Aorta (tissue), 5 donors: ENCODE data around the gene ZBTB17. TPM values are rescaled to one million over a fixed set of nuclear protein-coding genes. Genes with fewer than 3 reads are reported as not detected.
"Not testable (repeated sequence)": the region's sequence is repeated elsewhere in the genome, so short reads cannot be mapped to it uniquely, and the experiment has no call there.

ENCODE experiments used
- ATAC-seq: fragments of 200-7000 bp; cut with Tn5 transposase; one replicate; pipeline ENCODE4 v1.9.1; 2022; ENCODE audit warnings: moderate library complexity; ENCODE audit not compliant: low FRiP score
- DNase-seq, 2 donors: peaks; one replicate each; pipeline ENCODE4 v3.0.0-alpha.2; 2020
- H3K27ac ChIP-seq, 2 donors: one replicate each; pipeline ENCODE4 v1.5.1; 2013; ENCODE audit warnings: low read length in 2 of 2, mild to moderate bottlenecking in 2 of 2, moderate library complexity in 2 of 2, control low read depth in 1 of 2, inconsistent platforms in 1 of 2, low read depth in 1 of 2
- H3K27me3 ChIP-seq, 2 donors: one replicate each; pipeline ENCODE4 v1.6.1; 2013; ENCODE audit warnings: control low read depth in 1 of 2, low read length in 1 of 2, mild to moderate bottlenecking in 1 of 2, moderate library complexity in 1 of 2; ENCODE audit not compliant: insufficient read depth in 2 of 2, control insufficient read depth in 1 of 2
- H3K36me3 ChIP-seq, 2 donors: one replicate each; pipeline ENCODE4 v1.6.1; 2013; ENCODE audit warnings: control low read depth in 1 of 2, low read length in 1 of 2, mild to moderate bottlenecking in 1 of 2; ENCODE audit not compliant: insufficient read depth in 2 of 2, control insufficient read depth in 1 of 2
- H3K4me1 ChIP-seq, 2 donors: one replicate each; pipeline ENCODE4 v1.6.1; 2013; ENCODE audit warnings: low read length in 2 of 2, control low read depth in 1 of 2, mild to moderate bottlenecking in 1 of 2, moderate library complexity in 1 of 2; ENCODE audit not compliant: insufficient read depth in 2 of 2, control insufficient read depth in 1 of 2
- H3K4me3 ChIP-seq, 2 donors: one replicate each; pipeline ENCODE4 v1.5.1; 2013; ENCODE audit warnings: low read length in 2 of 2, control low read depth in 1 of 2, mild to moderate bottlenecking in 1 of 2
- H3K9me3 ChIP-seq: one replicate; pipeline ENCODE4 v1.6.1; 2013; ENCODE audit warnings: mild to moderate bottlenecking, low read length; ENCODE audit not compliant: control insufficient read depth
- WGBS, 2 donors: extraction: QIAGEN DNeasy Blood & Tissue Kit; methylation state at CpG; one replicate each; pipeline ENCODE4 v1.1.7; 2013; 5-methylcytosine and 5-hydroxymethylcytosine counted together
- intact Hi-C, 2 donors: fragments of 100-400 bp; cut with DNase I; formaldehyde crosslinking; loops; one replicate each; pipeline versions ENCODE4 v1.14.2 to v1.15.0; 2022
- polyA plus RNA-seq, 2 donors: library from polyadenylated mRNA; stranded (reverse); fragments of 200-250 nt; gene quantifications; one replicate each; pipeline ENCODE4 v1.2.3, GENCODE V29; 2013
- total RNA-seq, 2 donors: library from RNA; stranded (reverse); fragmentation: NEBNext Ultra II Directional; extraction: Animal tissue kit (Norgen Biotek cat#: 25700); gene quantifications; one replicate each; pipeline ENCODE4 v1.2.1, GENCODE V29; 2021
- donor health status: healthy with polysubstance abuse.
- donor health status: Bipolar disorder and iron deficiency.
- donor health status: DM: no; HTN: no; CAD: no.
- donor health status: DM: no; HTN: no; CAD: no.
- donor health status: DM: yes; HTN: yes; CAD: no.

The ZBTB17 gene
- total and polyA plus RNA-seq, 4 donors: 15.0 to 134 (median 48.9) TPM

DNA sequence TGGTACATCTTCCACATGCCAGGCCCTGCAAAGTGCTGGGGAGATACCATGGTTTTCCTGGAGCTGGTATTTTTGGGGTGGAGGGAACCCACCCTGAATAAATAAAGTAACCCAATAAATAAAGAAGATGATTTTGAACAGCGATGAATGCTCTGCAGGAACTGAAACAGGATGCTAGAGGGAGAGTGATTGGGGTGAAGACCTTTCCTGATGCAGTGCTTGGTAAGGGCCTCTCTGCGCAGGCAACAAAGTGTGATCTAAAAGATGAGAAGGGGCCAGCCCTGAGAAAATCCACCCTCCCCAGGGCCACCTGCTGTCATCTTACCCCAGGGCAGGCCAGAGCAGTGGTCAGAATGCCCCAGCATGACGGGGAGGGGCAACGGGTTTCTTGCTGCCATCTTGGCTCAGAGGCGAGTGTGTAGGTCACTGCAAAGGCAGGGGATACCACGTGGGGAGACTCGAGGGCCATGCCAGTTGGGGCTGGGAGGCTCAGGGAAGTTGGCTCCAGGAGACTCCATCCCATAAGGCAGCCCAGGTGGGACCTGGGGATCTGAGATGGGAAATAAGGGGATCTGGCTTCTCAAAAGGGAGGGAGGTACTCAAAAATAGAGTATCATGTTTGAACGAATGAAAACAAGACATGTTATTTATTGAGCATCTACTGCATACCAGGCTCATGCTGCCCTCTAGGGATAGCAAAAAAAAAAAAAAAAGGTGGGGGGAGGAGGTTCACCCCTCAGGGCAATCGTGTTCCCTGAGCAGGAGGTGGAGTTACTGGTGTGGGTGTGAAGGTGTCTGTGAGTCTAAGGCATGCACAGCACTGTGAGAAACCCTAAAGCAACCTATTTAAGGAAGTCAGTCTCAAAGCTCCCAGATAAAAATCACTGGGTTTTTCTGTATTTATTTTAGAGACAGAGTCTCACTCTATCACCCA is 30.9 kb upstream of the ZBTB17 start:
- DNase-seq: peak in 1 of 2 donors; percentile 31
- intact Hi-C loops: loop anchor here in 1 of 2 donors (5.0 kb wide), 1 partner anchor 50 kb away; no protein-coding TSS in a partner anchor

GRCh38 chr1:16006010-16006409 is 30.1 kb upstream of the ZBTB17 start:
- DNase-seq: peak in 1 of 2 donors; percentile 39

More for the DNA sequence above, 30.9 kb upstream of the ZBTB17 start:
- Histone ChIP-seq H3K4me3 (no peak overlapping the region), H3K9me3 (no peaks in the 10 kb centered on the region), H3K36me3 (no peaks in the 10 kb centered on the region), H3K27me3 (no peaks in the 10 kb centered on the region), H3K27ac (no peak overlapping the region), H3K4me1 (no peaks in the 10 kb centered on the region)
- no peak for ATAC-seq
- 61 to 64% methylated on average over 9 of the region's 9 CpGs for WGBS, 2 donors

GRCh38 chr1:16005597-16005996 is 29.7 kb upstream of the ZBTB17 start:
- no peaks in the 10 kb centered on the region for H3K27me3 ChIP-seq
- intact Hi-C loops: loop anchor here in 1 of 2 donors (5.0 kb wide), 1 partner anchor 52 kb away; no protein-coding TSS in a partner anchor
- 89 to 92% methylated on average over 5 of the region's 5 CpGs for WGBS, 2 donors

More at GRCh38 chr1:16006010-16006409, 30.1 kb upstream of the ZBTB17 start:
- intact Hi-C loops: loop anchor here in 1 of 2 donors (5.0 kb wide), 1 partner anchor 51 kb away; no protein-coding TSS in a partner anchor
- no peak for ATAC-seq
- 87 to 91% methylated on average over 11 of the region's 11 CpGs for WGBS, 2 donors
- no peaks in the 10 kb centered on the region for H3K27me3 ChIP-seq
- no peak overlapping the region for H3K27ac ChIP-seq
- no peaks in the 10 kb centered on the region for H3K9me3 ChIP-seq
- no peaks in the 10 kb centered on the region for H3K36me3 ChIP-seq
- H3K4me3 ChIP-seq: no peak overlapping the region
- no peaks in the 10 kb centered on the region for H3K4me1 ChIP-seq

DNA sequence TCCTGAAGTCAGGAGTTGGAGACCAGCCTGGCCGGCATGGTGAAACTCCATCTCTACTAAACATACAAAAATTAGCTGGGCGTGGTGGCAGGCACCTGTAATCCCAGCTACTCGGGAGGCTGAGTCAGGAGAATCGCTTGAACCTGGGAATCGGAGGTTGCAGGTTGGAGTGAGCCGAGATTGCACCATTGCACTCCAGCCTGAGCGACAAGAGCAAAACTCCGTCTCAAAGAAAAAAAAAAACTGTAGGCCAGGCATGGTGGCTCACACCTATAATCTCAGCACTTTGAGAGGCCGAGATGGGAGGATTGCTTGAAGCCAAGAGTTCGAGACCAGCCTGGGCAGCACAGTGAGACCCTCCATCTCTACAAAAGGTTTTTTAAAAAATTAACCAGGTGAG is 25.4 kb upstream of the ZBTB17 start:
- DNase-seq, intact Hi-C loops, H3K4me3 ChIP-seq, H3K9me3 ChIP-seq, H3K36me3 ChIP-seq, ATAC-seq, H3K27ac ChIP-seq, H3K27me3 ChIP-seq, H3K4me1 ChIP-seq: not testable (repeated sequence)
- 80 to 96% methylated on average over 10 of the region's 10 CpGs for WGBS, 2 donors

More at GRCh38 chr1:16005597-16005996, 29.7 kb upstream of the ZBTB17 start:
- peak; percentile 8 to 16 for DNase-seq
- no peak for ATAC-seq
- Histone ChIP-seq H3K9me3 (no peaks in the 10 kb centered on the region), H3K36me3 (no peaks in the 10 kb centered on the region), H3K4me1 (no peaks in the 10 kb centered on the region), H3K27ac (no peak overlapping the region), H3K4me3 (no peak overlapping the region)

GRCh38 chr1:15998929-15999328 is 23.0 kb upstream of the ZBTB17 start:
- WGBS, 2 donors: 97 to 98% methylated on average over 11 of the region's 11 CpGs
- Histone ChIP-seq H3K36me3 (no peaks in the 10 kb centered on the region), H3K27me3 (no peaks in the 10 kb centered on the region), H3K27ac (no peak overlapping the region), H3K9me3 (no peaks in the 10 kb centered on the region), H3K4me1 (no peaks in the 10 kb centered on the region), H3K4me3 (no peak overlapping the region)
- ATAC-seq (no peak), DNase-seq (peak in 1 of 2 donors; percentile 10)
- intact Hi-C loops: no loop called here

DNA sequence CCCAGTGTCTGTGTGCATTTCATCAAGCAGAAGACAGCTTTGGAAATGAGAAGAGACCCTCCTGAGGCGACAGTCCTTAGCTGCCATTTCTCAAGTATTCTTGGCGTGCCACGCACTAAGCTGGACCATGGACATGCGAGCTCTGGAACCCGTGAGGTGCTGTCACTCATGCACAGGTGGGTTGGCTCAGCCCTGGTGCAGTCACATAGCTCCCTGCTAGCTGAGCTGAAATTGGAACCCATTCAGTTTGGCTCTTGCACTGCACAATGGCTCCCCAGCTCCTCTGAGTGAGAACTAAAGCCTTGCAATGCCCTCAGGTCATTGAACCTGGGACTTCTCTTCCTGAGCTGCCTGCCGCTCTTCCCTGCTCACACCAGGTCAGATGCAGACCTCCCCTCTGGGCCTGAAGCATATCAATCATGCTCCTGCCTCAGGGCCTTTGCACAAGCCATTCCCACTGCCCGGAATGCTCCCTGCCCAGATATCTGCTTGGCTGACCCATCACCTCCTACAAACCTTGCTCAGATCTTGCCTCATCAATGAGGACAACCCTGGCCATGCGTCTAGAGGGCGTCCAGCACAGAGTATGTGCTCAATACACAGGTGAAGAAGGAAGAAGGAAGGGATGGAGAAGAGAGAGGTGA is 21.9 kb upstream of the ZBTB17 start:
- H3K27me3 ChIP-seq: no peaks in the 10 kb centered on the region
- no peak overlapping the region for H3K4me3 ChIP-seq
- H3K9me3 ChIP-seq: no peaks in the 10 kb centered on the region
- WGBS, 2 donors: 86 to 88% methylated on average over 9 of the region's 9 CpGs
- DNase-seq (peak in 1 of 2 donors; percentile 21), ATAC-seq (no peak)
- intact Hi-C loops: no loop called here
- no peaks in the 10 kb centered on the region for H3K36me3 ChIP-seq
- no peak overlapping the region for H3K27ac ChIP-seq
- H3K4me1 ChIP-seq: no peaks in the 10 kb centered on the region

- DNase-seq: no peak
- Histone ChIP-seq H3K4me1 (no peaks in the 10 kb centered on the region), H3K9me3 (no peaks in the 10 kb centered on the region), H3K27ac (no peak overlapping the region), H3K27me3 (no peaks in the 10 kb centered on the region), H3K36me3 (no peaks in the 10 kb centered on the region), H3K4me3 (no peak overlapping the region)
- intact Hi-C loops: no loop called here
- ATAC-seq: no peak
- WGBS, 2 donors: 86 to 88% methylated on average over 9 of the region's 9 CpGs
Observed at GRCh38 chr1:15997076-15997585, 21.2 kb upstream of the ZBTB17 start.

- H3K36me3 ChIP-seq: no peaks in the 10 kb centered on the region
- intact Hi-C loops: loop anchor here (5.0 kb wide), 3 partner anchors 177 to 202 kb away; no protein-coding TSS in a partner anchor
- peak; percentile 80 to 89 for DNase-seq
- no peaks in the 10 kb centered on the region for H3K27me3 ChIP-seq
- 51 to 52% methylated on average over 11 of the region's 11 CpGs for WGBS, 2 donors
- H3K4me3 ChIP-seq: no peak overlapping the region
- peak; percentile 80 for ATAC-seq
- no peaks in the 10 kb centered on the region for H3K4me1 ChIP-seq
- H3K27ac ChIP-seq: no peak overlapping the region
- no peaks in the 10 kb centered on the region for H3K9me3 ChIP-seq
Observed at GRCh38 chr1:15994590-15995351, 18.9 kb upstream of the ZBTB17 start.
